ENCODE results near the gene SQSTM1.

Gene SQSTM1

DNA sequence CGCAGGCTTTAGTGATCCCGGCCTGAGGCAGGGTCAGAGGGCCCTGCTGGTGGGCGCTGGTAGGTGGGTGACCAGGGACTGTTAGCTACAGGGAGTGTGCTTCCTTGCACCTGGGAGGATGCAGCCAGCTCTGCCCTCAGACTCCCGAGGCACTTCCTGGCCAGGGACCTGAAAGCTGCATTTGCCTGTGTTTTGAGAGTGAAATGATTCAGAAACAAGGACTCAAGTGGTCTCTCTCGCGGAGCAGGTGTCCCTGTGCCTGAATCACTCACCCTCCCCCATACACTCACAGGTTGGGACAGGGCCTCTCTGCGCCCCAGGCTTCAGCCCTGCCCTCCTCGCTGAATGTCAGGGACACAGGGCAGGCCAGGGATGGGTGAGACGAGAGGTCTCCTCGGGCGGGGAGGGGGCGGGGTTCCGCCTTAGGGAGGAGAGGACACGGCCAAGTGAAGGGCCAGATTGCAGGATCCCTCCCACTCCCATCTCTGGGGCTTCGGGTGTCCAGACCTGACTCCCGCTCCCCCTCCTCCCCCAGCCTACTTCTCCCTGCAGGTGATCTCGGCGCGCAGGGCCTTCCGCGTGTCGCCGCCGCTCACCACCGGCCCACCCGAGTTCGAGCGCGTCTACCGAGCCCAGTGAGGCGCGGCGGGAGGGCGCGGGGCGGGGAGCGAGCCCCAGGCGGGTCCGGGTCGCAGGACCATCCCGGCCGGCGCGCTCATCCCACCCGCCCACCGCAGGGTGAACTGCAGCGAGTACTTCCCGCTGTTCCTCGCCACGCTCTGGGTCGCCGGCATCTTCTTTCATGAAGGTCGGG is 25.4 kb upstream of the SQSTM1 start:
- no peak for DNase-seq (ENCODE audit: low spot score)

GRCh38 chr5:179795863-179796833 is 24.6 kb upstream of the SQSTM1 start:
- DNase-seq (ENCODE audit: low spot score): no peak

DNA sequence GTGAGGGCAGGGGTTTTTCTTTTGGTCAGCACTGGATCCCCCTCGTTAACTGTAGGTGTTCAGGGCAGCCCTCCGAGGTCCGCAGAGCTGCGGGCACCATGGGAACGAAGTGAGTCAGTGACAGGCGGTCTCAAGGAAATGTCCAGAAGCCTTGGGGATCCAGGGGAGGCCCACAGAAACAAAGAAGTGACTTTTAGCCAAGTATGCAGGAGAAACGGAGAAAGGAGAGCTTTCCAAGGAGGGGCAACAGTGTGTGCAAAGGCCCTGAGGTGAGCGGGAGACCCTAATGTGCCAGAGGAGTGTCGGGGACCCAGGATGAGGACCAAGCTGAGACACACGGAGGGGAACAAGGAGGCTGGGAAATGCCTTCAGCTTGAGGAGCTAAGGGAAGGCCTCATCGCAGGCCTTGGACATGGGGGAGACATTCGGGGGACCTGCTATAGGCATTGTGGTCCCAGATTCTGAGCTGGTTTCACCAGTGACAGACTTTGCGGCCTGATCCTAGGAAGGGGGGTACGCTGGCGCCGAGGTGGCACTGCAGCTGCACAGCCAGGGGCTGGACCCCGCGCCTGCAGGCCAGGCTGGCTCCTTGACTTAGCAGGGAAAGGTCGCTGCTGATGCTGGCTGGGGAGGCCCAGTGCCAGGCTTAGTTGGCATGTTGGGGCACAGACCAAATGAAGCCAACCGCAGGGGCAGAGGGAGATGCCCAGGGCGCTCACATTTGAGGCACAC is 23.7 kb upstream of the SQSTM1 start:
- no peak for DNase-seq (ENCODE audit: low spot score)

GRCh38 chr5:179797741-179798140 is 23.0 kb upstream of the SQSTM1 start:
- no peak for DNase-seq (ENCODE audit: low spot score)

DNA sequence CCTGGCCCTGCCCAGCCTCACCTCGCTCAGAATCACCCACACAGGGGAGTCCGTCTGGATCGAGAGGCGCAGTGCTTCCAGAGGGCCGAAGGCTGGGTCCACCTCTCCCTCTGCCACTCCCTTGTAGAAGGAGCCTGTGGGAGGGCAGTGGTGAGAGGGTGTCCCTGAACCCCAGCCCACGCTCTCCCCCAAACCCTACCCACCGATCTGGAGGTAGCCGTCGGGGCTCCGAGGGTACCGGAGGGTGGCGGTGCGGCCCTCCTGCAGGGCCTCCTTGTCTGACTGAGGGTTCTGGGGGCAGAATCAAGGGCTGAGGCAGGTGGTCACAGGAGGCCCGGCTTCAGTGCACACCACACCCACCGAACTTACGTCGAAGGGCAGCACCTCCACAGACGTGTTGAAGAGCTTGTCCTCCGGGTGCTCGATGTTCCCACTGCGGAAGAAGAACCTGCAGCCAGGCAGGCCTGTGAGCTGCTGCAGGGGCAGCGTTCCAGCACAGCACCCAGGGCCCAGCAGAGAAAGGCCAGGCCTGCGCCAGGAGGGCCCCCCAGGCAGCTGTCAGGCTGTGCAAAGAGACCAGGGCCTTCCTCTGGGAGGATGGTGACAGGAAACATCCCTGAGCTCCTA is 22.4 kb upstream of the SQSTM1 start:
- DNase-seq (ENCODE audit: low spot score): no peak

DNA sequence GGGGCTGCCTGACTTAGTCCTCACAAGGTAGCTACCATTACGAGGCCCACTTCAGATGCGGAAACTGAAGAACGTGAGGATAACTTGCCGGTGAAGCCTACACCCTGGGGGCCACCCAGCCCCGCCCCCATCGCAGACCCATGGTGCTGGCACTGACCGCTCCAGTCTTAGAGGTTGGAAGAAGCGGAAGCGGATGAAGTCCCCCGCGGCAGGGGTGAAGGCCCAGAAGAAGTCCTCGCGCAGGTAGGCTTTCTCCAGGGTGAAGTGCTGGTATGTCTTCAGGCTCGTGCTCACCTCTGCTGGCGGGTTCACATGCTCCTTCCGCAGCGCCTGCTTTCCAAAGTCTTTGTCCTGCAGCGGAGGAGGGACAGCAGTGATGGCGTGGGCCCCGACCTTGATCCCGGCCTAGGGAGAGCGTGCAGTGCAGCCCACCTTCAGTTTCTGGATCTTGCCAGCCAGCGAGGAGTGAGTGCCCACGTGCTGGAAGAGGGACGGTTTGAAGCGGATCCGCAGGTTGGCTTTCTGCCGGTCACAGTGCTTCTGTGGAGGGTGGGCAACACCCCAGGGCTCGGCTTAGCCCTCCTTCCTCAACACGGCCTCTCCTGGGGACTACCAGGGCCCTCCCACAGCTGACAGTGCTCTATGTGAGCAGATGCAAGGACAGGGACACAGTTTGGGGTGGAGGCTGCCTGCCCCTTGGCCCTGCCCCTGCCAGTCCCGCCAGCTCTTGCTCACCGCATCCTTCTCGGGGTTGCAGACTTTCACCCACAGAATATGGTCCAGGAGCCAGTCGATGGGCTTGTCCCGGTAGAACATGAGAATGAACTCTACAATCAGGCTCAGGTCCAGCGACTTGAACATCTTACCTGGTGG is 21.7 kb upstream of the SQSTM1 start:
- no peak for DNase-seq (ENCODE audit: low spot score)

DNA sequence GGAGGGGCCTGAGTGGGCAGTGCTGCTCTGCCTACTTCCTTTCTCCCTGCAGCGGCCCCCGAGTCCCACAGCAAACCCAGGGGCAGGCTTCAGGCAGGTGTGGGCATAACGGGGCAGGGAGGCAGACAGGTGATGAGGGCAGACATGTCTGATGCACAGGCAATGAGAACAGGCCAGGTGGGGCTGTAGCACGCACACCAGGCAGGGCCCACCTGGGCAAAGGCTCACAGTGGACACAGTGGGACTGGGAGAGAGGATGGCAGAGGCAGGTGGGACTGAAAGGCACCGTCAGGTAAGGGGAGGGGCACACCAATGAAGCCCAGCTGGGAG is 21.1 kb upstream of the SQSTM1 start:
- DNase-seq (ENCODE audit: low spot score): no peak

GRCh38 chr5:179800071-179800695 is 20.5 kb upstream of the SQSTM1 start:
- no peak for DNase-seq (ENCODE audit: low spot score)

GRCh38 chr5:179800696-179801201 is 20.0 kb upstream of the SQSTM1 start:
- DNase-seq (ENCODE audit: low spot score): no peak

DNA sequence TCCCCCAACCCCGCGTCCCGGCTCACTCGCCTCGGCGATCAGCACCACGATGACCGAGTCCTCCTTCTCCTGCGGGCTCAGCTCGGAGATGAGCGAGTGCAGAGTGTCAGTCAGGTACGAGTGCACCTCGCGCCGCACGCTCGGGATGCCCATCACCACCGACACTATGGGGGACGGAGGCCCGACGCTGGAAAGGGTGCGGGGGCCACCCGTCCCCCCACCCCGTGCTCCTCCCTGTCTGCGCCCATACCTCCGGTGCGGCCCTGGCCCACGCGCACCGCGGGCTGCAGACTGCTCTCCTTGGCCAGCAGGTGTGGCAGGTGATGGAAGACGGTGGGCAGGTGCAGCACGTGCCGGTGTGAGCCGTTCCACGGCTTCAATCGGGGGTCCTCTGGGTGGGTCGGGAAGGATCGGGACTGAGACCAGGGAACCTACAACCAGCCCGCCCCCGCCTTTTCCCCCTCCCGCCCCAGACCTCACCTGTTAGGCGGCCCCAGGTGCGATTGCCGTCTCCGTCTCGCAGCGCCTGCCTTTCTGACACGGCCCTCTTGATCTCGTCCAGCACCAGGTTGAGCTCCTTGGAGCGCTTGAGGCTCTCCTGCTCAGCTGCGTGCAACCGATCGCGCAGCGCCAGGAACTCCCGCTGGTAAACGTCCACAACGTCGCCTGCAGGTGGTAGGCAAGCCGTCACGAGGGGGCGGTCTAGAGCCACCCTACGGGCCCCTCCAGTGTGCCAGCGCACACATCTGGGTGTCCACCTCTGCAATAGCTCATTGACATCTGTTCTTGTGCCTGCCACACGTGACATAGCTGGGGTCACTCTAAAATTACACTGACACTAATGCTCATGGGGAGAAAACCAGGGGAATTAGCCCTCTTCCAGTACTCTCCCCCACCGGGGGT is 19.1 kb upstream of the SQSTM1 start:
- no peak for DNase-seq (ENCODE audit: low spot score)

DNA sequence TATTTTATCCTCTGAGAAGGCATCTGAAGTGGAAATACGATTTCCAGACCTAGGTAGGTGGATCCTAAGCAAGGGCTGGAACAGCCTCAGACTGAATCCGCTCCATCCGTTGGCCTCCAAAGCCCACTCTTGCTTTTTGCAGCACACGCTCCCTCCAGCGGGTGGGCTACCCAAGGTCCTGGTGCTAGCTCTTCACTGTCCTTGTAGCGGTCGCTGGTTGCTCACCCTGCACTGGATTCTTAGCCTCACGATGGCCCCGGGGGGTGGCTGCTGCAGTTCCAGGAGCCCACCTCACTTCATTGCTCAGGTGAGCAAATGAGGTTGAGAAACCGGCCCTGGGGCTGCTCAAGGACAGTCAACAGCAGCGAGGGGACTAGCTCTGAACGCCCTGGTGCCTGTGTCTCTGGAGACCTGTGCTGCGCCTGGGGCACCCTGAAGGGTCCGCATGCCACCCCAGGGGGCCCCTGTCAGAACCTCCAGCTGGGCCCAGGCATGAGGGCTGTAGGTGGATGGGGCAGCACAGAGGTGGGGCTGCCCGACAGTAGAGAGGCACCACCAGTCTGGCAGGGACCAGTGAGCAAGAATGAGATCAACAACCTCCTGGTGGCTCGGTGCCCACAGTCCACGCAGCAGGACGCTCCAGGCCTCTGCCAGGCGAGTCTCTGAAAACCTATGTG is 18.4 kb upstream of the SQSTM1 start:
- DNase-seq (ENCODE audit: low spot score): no peak

DNA sequence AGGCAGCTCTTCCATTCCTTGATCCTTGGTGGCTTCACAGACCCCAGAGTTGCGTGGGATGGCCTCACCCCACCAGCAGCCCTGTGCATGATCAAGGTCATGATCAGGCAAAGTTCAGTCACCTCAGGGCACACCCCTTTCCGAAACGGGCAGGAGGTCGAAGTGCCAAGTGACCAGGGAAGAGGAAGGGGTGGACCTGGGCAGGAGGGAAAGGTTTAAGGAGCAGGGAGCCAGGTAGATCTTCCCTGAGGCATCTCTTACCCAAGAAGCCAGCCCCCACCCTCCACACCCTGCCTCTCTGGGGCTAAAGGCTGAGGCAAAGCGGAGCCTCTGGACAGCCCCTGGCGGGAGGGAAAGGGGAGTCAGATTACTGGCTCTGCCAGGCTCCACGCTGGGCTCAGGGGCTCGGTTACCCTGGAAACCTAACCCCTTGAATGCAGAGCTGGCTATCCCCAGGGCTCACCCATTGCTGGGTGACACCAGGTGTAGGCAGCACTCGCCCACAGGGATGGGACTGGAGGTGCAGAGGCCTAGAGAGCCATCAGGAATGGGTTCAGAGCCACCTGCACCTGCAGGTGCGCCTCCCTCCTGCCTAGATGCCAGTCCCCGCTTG is 17.6 kb upstream of the SQSTM1 start:
- no peak for DNase-seq (ENCODE audit: low spot score)

DNA sequence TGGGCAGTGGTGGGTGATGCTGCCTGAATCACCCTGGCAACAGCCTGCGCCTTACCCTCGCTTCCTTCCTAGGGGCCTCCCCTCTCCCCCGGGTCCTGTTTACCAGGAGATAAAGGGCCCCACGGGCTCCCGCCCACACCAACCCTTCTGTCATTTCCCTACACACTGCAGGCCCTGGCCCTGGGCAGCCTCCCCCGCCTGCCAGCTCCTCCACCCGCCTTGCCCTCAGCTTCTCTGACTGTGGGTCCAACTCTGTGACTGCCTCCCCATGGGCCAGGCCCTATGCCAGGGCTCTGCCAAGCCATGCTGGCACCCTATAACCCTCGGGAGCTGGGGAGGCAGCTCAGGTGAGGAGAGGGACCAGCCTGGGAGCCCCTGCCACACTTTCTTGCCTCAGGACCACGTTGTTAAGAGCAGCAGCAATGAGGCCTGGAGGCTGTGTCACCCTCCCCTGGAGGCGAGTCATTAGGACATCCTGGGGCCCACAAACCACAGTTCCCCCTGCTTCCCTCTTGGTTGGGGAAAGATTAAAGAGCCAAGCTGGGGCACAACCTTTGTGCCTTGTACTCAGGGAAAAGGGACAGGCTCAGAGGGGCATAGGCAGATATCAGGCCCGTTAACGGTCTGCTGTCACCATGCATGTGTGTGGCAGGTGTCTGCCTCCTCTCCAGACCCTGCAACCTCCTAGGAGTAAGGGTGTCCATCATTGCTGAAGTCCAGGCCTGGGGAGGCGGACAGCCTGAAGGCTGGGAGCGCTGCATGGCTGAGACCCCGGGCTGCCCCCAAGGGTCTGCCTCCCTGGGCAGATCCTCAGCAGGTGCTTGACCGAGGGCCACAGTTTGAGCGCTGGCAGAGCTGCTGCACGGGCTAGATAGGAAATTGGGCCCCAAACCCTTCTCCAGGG is 16.8 kb upstream of the SQSTM1 start:
- no peak for DNase-seq (ENCODE audit: low spot score)

DNA sequence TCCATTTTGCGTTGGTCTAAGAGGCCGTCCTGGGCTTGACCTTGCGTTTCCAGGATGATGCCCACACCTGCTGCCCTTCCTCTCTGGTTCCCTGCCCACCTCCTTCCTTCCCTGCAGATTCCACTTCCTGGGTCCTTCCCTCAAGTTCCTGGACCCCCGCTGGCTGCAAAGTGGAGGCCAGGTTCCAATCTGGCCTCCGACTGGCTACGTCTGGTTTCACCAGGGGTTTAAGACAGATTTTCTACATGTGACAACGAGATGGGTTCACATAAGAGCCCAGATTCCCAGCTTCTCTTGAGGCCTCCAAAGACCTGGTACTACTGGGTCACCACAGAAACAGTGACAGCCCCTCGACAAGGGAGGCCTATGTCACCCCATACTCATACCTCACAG is 16.2 kb upstream of the SQSTM1 start:
- DNase-seq (ENCODE audit: low spot score): no peak

DNA sequence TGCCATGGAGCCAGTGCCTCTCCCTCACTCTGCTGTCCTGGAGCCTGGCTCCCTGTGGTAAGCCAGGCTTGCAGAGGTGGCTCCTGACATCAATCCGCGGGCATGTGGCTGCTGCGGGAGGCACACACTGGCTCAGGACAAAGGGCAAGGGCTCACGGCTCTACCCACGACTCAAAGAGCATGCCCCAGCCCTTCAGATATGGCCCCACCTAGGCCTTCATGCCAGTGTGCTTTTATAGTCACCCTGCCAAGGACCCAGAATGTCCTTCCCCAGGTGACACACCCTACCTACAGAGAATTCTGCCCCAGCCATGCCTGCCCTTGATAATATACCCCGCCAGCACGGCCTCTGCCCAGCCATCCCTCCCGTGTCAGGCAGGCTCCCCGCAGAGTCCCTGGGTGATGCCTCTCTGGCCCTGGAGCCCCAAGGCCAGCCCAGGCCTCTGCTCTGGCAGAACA is 15.6 kb upstream of the SQSTM1 start:
- no peak for DNase-seq (ENCODE audit: low spot score)

- DNase-seq (ENCODE audit: low spot score): no peak
These were observed 15.0 kb upstream of the SQSTM1 start for GRCh38 chr5:179805529-179806249.

Data from pons (tissue), 1 donor.